ENCODE measurements around the gene CARMIL1.

The CARMIL1 gene

DNA sequence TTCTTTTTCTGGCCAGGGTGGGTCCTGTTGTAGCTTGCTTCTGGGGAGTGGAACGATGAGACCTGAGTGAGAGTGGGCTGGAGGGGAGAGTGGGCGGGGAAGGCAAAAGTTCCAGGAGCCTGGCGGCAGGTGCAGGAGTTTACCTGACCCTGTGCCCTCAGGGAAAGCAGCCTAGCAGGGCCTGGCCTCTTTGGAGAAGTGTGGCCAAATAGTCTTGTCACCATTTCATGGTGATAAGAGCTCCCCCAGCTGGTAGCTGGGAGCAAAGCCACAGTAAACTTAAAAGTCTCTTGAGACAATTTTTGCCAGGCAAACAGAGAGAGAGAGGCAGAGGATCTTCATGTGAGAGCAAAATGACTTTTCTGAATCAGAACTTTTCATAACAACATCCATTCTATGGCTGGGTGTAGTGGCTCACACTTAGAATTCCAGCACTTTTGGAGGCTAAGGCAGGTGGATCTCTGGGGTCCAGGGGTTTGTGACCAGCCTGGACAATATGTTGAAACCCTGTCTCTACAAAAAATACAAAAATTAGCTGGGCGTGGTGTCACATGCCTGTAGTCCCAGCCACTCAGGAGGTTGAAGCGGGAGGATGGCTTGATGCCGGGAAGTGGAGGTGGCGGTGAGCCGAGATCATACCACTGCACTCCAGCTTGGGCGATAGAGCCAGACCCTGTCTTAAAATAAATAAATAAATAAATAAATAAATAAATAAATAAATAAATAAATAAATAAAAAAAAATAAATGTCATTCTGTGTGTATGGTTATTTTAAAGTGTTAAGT, 211.0 kb downstream of the CARMIL1 start (continued):
- TF ChIP-seq BCL6B (tag by site-specific recombination; IDR thresholded peaks at IDR 0.05): no peak
- peak; percentile 93 for TF ChIP-seq ZNF266 (tag by site-specific recombination; IDR thresholded peaks at IDR 0.05; ENCODE audit: low read depth)
- no peak for TF ChIP-seq ZBTB7A (tag by site-specific recombination; IDR thresholded peaks at IDR 0.05; ENCODE audit: low read depth)
- no peak for TF ChIP-seq ZNF10 (tag by site-specific recombination; IDR thresholded peaks at IDR 0.05)
- no peak for TF ChIP-seq YY2 (tag by site-specific recombination; IDR thresholded peaks at IDR 0.05)
- TF ChIP-seq ZNF626 (tag by site-specific recombination; IDR thresholded peaks at IDR 0.05): no peak
- TF ChIP-seq HOXA7 (CRISPR knock-in tag; IDR thresholded peaks at IDR 0.05; ENCODE audit: borderline replicate concordance): no peak
- TF ChIP-seq, protein P1, sequence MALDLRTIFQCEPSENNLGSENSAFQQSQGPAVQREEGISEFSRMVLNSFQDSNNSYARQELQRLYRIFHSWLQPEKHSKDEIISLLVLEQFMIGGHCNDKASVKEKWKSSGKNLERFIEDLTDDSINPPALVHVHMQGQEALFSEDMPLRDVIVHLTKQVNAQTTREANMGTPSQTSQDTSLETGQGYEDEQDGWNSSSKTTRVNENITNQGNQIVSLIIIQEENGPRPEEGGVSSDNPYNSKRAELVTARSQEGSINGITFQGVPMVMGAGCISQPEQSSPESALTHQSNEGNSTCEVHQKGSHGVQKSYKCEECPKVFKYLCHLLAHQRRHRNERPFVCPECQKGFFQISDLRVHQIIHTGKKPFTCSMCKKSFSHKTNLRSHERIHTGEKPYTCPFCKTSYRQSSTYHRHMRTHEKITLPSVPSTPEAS (tag by site-specific recombination; IDR thresholded peaks at IDR 0.05): no peak
- TF ChIP-seq ZNF132 (tag by site-specific recombination; IDR thresholded peaks at IDR 0.05; ENCODE audit: borderline replicate concordance): no peak
- TF ChIP-seq, protein P2, sequence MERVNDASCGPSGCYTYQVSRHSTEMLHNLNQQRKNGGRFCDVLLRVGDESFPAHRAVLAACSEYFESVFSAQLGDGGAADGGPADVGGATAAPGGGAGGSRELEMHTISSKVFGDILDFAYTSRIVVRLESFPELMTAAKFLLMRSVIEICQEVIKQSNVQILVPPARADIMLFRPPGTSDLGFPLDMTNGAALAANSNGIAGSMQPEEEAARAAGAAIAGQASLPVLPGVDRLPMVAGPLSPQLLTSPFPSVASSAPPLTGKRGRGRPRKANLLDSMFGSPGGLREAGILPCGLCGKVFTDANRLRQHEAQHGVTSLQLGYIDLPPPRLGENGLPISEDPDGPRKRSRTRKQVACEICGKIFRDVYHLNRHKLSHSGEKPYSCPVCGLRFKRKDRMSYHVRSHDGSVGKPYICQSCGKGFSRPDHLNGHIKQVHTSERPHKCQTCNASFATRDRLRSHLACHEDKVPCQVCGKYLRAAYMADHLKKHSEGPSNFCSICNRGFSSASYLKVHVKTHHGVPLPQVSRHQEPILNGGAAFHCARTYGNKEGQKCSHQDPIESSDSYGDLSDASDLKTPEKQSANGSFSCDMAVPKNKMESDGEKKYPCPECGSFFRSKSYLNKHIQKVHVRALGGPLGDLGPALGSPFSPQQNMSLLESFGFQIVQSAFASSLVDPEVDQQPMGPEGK (tag by site-specific recombination; IDR thresholded peaks at IDR 0.05): no peak
- no peak for TF ChIP-seq SCRT1 (tag by site-specific recombination; IDR thresholded peaks at IDR 0.05; ENCODE audit: borderline replicate concordance)
- TF ChIP-seq GLI2 (tag by site-specific recombination; IDR thresholded peaks at IDR 0.05; ENCODE audit: borderline replicate concordance, low read depth): peak; percentile 68; the same call in 1 of the 2 replicates
- no peak for TF ChIP-seq ZNF174 (tag by site-specific recombination; IDR thresholded peaks at IDR 0.05)
- TF ChIP-seq ZNF133 (tag by site-specific recombination; IDR thresholded peaks at IDR 0.05): no peak
- peak; percentile 96 for TF ChIP-seq ZNF560 (tag by site-specific recombination; IDR thresholded peaks at IDR 0.05; ENCODE audit: borderline replicate concordance)
- peak; percentile 34; the same call in 1 of the 2 replicates for TF ChIP-seq ZBTB21 (tag by site-specific recombination; IDR thresholded peaks at IDR 0.05)
- TF ChIP-seq ZNF768 (tag by site-specific recombination; IDR thresholded peaks at IDR 0.05): no peak
- TF ChIP-seq ZNF785 (tag by site-specific recombination; IDR thresholded peaks at IDR 0.05): no peak
- TF ChIP-seq ZNF529 (tag by site-specific recombination; IDR thresholded peaks at IDR 0.05; ENCODE audit: insufficient replicate concordance): peak; percentile 53
- peak; percentile 87 for TF ChIP-seq ZNF433 (tag by site-specific recombination; IDR thresholded peaks at IDR 0.05; ENCODE audit: low read depth)
- TF ChIP-seq ZIC2 (tag by site-specific recombination; IDR thresholded peaks at IDR 0.05): no peak
- peak; percentile 93 for TF ChIP-seq ZNF510 (tag by site-specific recombination; IDR thresholded peaks at IDR 0.05; ENCODE audit: insufficient replicate concordance)
- TF ChIP-seq ZNF664 (tag by site-specific recombination; IDR thresholded peaks at IDR 0.05): peak; percentile 79
- no peak for TF ChIP-seq ZNF792 (tag by site-specific recombination; IDR thresholded peaks at IDR 0.05)
- no peak for TF ChIP-seq ZNF76 (tag by site-specific recombination; IDR thresholded peaks at IDR 0.05; ENCODE audit: borderline replicate concordance, low read depth)
- TF ChIP-seq, protein P3, sequence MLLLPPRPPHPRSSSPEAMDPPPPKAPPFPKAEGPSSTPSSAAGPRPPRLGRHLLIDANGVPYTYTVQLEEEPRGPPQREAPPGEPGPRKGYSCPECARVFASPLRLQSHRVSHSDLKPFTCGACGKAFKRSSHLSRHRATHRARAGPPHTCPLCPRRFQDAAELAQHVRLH (tag by site-specific recombination; IDR thresholded peaks at IDR 0.05): peak; percentile 71; the same call in 1 of the 2 replicates
- peak; percentile 88; the same call in 1 of the 2 replicates for TF ChIP-seq ZNF354C (tag by site-specific recombination; IDR thresholded peaks at IDR 0.05; ENCODE audit: borderline replicate concordance, low read depth)
- no peak for TF ChIP-seq SP3 (tag by site-specific recombination; IDR thresholded peaks at IDR 0.05)
- TF ChIP-seq, protein P4, sequence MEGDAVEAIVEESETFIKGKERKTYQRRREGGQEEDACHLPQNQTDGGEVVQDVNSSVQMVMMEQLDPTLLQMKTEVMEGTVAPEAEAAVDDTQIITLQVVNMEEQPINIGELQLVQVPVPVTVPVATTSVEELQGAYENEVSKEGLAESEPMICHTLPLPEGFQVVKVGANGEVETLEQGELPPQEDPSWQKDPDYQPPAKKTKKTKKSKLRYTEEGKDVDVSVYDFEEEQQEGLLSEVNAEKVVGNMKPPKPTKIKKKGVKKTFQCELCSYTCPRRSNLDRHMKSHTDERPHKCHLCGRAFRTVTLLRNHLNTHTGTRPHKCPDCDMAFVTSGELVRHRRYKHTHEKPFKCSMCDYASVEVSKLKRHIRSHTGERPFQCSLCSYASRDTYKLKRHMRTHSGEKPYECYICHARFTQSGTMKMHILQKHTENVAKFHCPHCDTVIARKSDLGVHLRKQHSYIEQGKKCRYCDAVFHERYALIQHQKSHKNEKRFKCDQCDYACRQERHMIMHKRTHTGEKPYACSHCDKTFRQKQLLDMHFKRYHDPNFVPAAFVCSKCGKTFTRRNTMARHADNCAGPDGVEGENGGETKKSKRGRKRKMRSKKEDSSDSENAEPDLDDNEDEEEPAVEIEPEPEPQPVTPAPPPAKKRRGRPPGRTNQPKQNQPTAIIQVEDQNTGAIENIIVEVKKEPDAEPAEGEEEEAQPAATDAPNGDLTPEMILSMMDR (tag by site-specific recombination; IDR thresholded peaks at IDR 0.05): peak; percentile 58
- TF ChIP-seq KLF7 (tag by site-specific recombination; IDR thresholded peaks at IDR 0.05; ENCODE audit: borderline replicate concordance): peak; percentile 43; the same call in 1 of the 2 replicates
- TF ChIP-seq EGR2 (tag by site-specific recombination; IDR thresholded peaks at IDR 0.05; ENCODE audit: low read depth): peak; percentile 60
- peak; percentile 54 for TF ChIP-seq ZNF341 (tag by site-specific recombination; IDR thresholded peaks at IDR 0.05; ENCODE audit: low read depth)
- TF ChIP-seq ZNF404 (tag by site-specific recombination; IDR thresholded peaks at IDR 0.05): peak; percentile 80; the same call in 1 of the 2 replicates
- TF ChIP-seq ZBTB8A (tag by site-specific recombination; IDR thresholded peaks at IDR 0.05): peak; percentile 88
